ENCODE measurements around the gene BORCS6.

GRCh38 chr17:8176197-8176940 is 13.6 kb downstream of the BORCS6 start, which contains the start of gene TMEM107:
- TF ChIP-seq CTCF (IDR thresholded peaks at IDR 0.05) (no peak), POLR2A (IDR thresholded peaks at IDR 0.05) (no peak)
